ENCODE measurements around the gene SERTAD1.

Gene SERTAD1

GRCh38 chr19:40376286-40376862, 49.4 kb downstream of the SERTAD1 start:
- no peak for DNase-seq (ENCODE audit: low spot score)

GRCh38 chr19:40374084-40374483, 51.7 kb downstream of the SERTAD1 start:
- DNase-seq (ENCODE audit: low spot score), result no peak

- no peak for DNase-seq (ENCODE audit: low spot score)
Measured at GRCh38 chr19:40371802-40372122, 54.0 kb downstream of the SERTAD1 start.
